T-helper 22 cell (primary cell): ENCODE measurements around the gene RAPGEF1.
"Not testable (repeated sequence)": the region's sequence is repeated elsewhere in the genome, so short reads cannot be mapped to it uniquely, and the experiment has no call there.

Experiments
- DNase-seq: peaks from one replicate; pipeline ENCODE4 v3.0.0-alpha.2; 2020; ENCODE audit warnings: low read depth

Gene RAPGEF1

DNA sequence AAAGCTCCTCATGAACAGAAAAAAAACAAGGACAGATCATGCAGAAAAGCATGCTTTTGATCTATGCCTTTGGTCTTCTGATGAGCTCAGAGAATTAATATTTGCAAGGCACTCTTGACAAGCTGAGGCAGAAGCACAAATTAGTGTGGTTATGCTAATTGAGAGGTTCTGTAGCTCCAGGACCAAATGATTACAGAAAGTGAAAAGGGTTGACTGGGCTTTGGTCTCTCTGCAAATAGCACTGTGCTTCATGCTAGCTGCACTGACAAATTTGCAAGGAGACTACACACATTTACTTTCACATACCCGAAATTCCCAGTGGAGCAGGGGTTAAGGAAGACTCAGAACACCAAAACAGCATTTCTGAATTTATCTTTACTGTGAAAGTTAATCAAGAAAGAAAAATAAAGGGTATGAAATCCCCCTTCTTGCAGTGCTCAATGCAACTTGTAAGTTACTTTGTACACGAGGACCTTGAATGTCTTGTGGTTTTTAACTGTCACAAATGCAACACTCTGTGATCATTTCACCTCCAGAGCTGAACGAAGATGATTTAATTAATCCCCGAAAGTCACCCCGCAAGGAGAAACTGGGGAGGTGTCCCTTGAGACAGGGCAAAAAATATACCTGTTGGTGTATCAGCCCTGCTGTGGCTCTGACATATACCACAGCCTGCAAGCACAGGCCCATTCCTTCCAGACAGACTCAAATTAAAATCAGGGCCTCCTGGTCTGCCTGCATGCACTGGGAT lies 11.9 kb downstream of the RAPGEF1 start:
- no peak for DNase-seq

DNA sequence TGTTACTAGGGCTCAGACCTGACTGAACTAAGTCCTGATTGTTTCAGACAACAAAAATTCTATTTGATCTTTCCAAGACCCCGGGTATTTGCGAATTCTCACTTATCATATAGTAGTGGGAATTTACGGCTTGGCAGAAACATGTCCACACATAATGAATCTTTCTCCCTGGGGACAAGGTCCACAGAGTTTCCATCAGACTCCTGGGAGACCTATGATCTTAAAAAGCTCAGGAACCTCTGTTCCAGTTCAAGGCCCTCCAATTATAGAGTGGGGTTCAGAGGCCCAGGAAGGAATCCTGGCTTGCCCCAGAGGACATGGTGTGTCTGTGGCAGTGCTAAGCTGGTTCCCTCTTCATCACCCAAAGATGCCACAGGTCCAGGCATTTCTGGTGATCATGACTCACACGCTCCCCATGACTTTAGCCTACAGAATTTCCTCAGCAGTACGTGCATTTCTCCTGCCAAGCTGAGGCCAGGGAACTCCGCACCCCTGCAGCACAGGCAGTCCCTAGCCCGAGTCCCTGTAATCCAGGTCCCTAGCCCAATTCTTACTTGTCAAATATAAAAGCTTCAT lies 12.6 kb downstream of the RAPGEF1 start:
- no peak for DNase-seq

DNA sequence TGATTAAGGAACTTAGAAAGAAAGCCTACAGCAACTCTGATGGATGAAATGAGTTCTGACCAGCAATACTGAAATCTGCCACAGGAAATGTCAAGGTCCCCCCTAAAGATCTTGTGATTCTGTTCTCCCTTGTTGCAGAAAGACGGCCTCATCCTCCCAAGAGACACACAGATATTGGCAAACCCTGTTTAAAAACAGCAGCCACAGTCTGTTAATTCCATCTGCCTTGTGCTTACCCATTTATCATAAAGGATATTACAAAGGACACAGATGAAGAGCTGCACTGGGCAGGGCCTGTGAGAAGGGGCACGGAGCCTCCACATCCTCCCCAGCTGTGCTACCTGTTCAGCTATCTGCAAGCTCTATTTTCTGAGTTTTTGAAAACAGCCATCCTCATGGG lies 15.2 kb downstream of the RAPGEF1 start:
- DNase-seq = no peak

DNA sequence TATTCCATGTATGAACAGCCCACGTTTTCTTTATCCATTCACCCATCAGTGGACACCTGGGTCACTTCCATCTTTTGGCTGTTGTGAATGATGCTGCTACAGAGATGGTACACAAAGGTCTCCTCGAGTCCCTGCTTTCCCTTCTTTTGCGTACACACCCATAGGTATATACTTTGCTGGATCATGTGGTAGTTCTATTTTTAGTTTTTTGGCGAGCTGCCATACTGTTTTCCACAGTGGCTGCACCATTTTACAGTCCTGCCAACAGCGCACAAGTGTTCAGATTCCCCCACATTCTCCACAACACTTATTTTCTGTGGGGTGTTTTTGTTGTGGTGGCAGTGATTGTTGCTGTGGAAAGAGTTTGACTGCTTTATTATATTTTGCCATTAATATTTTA lies 16.2 kb downstream of the RAPGEF1 start:
- no peak for DNase-seq

DNA sequence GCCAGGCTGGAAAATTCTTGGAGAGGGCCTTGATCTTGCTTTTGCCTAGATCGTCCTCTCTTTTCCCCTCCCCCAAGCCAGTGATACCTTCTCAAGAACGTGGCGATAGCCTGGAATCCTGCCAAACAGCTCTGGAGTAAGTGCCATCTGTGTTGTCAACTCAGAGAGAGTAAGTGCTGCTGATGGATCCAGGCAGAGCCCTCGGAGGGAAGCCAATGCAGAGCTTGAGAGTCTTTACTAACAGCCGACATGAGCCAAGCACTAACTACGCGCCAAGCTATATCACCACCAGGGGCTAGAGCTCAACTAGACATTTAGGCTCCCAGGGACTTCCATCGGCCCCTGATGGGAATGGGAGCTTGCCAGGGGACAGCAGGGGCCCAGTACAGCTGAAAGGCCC lies 17.6 kb downstream of the RAPGEF1 start:
- no peak for DNase-seq

DNA sequence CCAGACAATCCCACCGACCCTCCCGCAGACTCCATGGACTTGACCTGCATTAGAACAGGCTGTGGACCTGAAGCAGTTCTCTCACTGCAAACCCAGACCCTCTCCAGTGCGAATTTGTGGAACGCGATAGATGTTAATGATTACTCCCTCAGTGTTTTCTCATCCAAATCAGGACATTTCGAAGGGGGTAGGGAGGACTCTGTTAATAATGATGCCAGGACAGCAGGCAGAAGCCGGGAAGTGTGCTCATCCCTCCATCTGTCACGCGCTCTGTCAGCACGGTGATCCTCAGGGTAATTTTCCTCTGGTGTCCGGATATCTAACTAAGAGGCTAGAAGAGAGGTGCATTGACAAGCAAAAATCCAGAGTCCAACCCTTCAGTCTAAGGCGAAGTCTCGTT lies 18.8 kb downstream of the RAPGEF1 start:
- DNase-seq = no peak

DNA sequence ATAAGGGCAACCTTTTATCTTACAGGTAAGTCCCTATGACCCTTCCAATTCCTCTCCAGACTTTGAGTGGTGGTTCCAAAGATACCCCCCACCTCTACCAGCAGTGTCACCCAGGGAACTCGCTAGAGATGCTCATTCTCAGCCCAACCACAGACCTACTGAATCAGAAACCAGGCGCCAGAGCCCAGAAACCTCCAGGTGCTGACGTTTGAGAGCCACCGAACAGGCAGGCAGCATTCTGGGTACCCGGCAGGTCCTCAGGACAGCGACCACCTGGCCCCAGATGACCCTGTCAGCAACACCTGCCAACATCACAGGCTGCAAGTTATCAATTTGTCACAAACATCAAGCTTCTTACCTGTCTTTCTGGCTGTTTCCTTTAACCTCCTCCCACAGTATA lies 19.5 kb downstream of the RAPGEF1 start:
- DNase-seq = peak; percentile 23

DNA sequence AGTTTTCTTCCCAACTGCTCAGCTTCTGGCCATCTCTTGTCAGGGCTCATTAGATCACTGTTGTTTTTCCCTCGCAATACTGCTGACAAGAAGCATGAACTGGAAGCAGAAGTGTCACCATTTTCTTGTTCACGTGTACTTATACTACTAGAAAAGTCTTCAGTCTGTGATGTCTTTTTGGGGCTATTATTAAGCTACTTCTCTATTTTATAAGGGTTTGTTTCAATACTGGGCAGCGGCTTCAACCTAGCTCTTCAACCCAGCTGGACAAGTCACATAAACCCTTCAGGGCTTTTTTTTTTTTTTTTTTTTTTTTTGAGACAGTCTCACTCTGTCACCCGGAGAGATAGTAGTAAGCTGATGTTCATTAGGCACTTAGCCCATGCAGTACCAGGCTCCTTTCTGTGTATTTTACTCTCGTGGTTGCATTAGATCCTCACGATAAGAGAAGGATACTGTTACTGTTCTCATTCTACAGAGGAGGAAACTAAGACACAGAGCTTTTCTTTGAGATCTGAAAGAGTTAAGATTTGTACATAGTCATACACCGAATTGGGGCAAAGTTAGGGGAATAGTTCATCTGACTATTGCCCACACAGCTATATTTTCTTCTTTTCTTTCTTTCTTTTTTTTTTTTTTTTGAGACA lies 20.5 kb downstream of the RAPGEF1 start:
- DNase-seq = no peak

DNA sequence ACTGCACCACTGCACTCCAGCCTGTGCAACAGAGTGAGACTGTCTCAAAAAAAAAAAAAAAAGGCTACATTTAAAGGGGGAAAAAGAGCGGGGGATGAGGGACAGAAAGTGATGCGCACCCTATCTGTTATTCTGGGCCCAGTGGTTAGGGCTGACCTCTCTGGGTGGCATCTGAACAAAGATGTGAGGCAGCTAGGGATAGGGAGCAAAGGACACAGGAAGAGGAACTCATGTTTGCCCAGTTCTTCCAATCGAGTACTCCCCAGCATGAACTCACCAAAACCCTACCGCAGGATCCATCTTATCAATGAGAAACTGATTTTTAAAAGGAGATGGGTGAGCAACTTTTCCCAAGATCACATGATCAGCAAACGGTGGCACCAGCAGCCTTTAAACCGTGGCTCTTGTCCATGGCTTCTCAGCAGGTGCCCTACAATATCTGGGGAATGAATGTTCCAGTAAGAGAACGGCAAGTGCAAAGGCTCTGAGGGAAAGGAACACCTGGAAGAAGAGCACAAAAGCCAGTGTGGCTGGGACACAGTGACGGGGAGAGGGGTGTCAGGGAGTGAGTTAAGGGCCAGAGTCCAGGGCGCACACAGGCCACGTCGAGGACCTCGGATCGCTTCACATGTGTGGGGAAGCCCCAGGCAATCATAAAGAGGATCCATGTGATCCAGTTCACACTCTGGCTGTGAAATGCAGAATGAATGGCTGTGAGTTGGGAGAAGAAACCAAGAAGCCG lies 22.0 kb downstream of the RAPGEF1 start:
- DNase-seq = no peak

DNA sequence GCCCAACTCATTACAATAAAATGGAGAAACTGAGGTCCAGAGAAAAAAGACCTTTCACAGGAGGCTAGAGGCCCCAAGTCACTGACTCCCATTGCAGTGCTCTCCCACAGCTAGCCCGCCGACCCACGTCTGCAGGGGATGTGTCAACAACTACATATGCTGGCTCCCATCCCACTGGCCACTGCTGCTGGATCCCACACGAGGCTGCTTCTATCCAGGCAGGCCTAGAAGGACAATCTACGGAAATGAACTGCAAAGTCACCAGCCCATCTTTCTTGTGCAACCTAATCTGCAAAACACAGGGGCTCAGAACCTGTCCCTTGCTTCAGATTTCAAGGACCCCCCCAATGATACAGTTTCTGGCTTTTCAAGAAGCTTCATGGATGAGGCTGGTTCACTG lies 24.0 kb downstream of the RAPGEF1 start:
- DNase-seq = no peak

DNA sequence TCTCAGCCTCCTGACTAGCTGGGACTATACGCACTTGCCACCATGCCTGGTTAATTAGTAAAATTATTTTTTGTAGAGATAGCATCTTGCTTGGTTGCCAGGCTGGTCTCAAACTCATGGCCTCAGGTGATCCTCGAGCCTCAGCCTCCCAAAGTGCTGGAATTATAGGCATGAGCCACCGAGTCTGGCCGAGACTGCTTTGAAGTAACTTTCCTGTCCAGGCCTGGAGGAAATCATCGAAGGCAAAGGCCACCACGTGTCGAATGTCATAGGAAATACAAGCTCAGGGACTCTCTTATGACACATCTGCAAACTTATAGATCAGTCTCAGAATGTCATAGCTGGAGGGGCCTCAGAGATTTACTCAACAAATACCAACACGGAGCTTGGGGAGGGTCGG lies 25.1 kb downstream of the RAPGEF1 start:
- DNase-seq = no peak

DNA sequence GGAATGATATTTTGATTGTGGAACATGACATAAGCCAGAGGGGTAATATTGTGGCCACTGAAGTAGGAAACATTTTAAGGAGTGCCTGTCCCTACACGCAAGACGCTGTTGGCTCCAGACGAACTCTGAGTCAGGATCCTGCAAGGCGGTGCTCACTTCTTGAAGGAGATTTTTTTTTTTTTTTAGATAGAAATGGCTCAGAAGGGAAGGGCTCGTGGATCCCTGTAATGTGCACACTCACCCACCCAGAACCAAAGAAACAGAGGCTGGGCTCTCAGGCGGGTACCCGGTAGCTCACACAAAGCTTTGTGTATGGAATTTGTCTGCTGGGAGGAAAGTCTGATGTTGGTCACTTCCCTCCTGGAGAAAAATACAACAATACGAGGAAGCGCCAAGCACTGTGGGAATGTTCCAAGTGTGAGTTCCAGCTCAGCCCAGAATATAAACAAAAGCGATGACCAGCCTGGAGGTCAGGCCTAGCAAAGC lies 25.7 kb downstream of the RAPGEF1 start:
- DNase-seq = no peak

DNA sequence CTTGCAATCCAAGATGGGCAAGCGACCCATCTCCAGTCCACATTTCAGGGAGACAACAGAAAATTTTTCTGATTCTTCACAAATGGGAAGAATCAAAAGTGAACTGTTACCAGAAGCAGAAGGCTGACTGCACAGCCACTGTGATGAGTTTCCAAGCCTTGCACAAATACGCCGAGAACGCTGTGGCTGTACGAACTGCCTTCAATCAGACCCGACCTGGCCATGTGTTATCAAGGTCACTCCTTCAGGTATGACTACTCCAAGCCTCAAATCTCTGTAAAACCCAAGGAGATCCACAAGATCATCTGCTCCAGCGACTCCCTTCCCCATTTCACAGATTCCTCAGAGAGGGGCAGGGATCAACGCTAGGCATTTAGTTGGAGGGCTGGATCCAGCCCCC lies 26.9 kb downstream of the RAPGEF1 start:
- no peak for DNase-seq

DNA sequence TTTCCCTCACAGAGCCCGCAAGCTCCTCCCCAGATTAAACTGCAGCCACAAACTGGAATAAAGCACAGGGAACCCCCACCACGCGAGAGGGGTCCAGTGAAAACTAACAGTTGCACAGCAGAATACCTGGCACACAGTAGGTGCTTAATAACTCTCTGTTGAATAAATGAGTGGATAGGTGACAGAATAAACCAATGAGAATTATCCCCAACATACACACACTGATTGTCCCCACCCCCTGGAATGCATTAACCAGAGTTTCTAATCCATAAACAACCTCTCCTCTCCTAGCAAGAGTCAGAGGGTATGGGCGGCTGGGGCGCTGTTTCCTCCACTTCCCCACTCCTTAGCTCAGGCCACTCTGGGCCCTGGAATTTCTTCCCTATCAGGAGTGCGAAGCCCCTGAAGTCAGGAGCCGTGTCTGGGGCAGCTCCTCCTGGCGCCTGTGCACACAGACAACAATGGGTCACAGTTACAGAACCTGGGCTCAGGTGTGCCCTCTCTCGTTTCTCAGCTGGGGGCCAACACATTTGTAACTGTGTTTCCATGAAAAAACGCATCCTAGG lies 27.6 kb downstream of the RAPGEF1 start:
- DNase-seq = no peak

DNA sequence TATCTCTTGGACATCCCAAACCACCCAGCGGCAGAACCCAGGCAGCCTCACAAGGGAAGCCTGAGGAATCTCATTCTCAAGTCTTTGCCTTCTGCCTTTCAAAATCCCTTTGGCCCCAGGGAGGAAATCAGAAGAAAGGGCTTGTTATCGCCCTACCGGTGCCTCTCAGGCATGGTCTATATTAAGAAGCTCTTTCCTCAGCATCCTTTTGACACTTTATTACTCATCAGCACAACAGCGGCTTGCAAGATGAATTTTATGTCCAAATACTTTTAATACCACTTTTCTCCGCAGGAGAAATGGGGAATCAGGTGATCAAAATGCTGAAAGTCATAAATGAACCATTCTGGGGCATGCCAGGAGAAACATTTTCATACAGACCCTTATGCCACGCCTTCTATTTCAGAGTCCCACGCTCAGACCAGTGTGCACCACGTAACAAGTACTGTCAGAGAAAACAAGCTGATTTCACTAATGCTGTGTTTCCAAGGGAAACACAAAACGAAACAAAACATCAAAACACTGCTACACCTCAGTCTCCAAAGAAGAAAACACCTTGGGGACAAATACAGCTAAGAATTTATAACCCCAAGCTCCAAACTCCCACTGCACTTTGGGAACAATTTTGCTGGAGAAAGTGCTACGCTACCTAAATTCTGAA lies 30.0 kb downstream of the RAPGEF1 start:
- peak; percentile 57 for DNase-seq

DNA sequence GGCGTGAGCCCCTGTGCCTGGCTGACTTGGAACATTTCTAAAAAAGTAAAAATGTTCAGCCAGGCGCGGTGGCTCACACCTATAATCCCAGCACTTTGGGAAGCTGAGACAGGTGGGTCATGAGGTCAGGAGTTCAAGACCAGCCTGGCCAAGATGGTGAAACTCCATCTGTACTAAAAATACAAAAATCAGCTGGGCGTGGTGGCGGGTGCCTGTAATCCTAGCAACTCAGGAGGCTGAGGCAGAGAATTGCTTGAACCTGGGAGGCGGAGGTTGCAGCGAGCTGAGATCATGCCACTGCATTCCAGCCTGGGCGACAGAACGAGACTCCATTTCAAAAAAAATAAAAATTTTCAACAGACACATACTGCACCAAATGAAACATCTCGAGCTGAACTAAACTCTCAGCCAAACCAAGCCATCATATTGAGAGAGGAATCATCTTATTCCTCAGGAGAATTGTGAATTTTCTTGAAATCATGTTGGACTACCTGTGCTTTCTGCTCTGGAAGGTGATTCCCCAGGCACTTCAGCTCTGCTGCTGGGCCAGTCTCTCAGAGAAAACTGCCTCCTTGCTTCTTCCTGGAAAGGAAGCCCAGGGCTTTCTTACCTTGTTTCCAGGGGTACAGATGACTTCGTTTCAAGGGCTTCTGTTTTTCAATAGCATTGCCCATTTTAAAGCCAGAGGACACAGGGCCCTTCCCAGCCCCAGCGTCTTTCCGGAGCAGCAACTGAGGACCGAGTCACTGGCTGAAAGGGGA lies 30.7 kb downstream of the RAPGEF1 start:
- not testable (repeated sequence) for DNase-seq

DNA sequence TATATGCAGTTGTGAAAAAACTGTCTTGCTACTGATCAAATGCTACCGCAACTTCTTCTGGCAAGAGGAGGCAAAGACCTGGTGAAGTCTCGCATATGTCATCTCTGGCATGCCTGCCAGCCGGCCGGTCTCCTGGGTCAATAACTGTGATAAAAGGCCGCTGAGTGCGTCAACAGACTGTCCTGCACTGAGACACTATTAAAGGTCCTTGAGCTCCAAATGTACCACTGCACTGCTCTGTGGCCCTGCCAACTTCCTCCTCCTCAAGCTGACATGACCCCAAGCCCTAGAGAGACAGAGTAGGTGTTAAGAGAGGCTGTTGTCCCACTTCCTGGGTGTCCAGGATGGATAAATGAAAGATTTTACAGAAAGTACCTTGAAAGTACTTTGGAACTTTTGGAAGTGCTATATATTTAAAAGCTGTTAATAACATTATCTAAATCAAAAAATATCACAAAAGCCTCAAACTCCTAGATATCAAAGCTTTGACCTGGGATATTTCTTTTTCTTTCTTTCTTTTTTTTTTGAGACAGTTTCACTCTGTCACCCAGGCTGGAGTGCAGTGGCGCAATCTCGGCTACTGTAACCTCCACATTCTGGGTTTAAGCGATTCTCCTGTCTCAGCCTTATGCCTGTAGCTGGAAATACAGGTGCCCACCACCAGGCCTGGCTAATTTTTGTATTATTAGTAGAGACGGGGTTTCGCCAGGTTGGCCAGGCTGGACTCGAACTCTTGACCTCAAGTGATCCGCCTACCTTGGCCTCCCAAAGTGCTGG lies 31.5 kb downstream of the RAPGEF1 start:
- DNase-seq = no peak

DNA sequence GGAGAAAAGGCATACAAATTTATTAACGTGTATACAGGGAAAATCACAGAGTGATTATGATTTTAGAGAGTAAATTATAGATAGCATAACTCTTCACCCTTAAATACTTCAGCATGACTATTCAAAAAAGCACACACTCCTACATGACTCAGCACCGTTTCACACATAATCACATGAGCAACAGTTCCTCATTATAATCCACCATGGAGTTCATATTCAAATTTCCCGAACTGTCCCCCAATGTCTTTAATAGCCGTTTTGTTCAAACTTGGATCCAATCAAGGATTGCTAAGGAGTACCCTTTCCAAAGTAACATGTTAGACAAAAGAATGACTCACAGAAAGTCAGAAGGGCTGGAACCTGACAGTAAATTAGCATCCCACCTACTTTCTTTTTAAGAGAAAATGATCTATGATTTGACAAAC lies 32.1 kb downstream of the RAPGEF1 start:
- no peak for DNase-seq

DNA sequence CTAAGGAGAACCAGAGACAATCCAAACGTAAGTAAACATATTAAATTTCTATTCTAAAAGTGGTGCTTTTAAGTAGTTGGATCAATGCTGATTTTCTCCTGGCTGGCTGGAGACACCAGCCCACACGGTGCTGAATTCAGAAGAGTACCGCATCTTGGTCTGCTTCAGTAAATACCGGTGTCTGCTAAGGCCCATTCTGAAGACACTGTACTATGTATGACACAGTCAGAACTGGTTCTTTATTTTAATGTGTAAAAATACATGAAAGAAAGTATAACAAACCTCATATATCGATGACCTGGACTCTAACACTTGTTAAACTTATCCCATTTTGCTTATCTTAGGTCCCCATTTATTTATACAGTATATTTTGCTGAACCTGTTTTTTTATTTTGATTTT lies 32.8 kb downstream of the RAPGEF1 start:
- DNase-seq = no peak

DNA sequence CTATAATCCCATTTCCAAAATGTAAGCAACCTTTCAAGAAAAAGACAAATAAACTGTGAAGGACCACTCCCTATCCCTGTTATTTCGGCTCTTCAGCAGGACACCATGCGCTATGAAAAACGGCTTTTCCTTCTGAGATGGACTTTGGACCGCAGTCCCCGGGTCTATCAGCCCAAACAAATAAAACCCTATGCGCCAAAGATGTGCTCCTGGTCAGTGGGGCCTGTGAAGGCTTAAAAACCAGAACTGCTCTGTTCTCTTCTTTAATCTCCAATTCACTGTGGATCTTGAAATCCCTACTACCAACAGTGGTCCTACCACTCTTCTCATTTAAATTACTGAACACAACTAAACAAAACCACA lies 33.3 kb downstream of the RAPGEF1 start:
- no peak for DNase-seq
